GM19452 (cell line): Measurements from ENCODE around the gene CAPN14.

Experiments
- ATAC-seq: cut with Tn5 transposase; IDR thresholded peaks from one replicate; pipeline ENCODE4 v1.9.1; 2021; ENCODE audit not compliant: unreplicated experiment

The CAPN14 gene

GRCh38 chr2:31217465-31218200 is at the start of gene CAPN14:
TSS of gene CAPN14 (minus strand) at chr2:31217515. CDS start at chr2:31205447, 12,068 bp downstream.
- ATAC-seq: no peak

DNA sequence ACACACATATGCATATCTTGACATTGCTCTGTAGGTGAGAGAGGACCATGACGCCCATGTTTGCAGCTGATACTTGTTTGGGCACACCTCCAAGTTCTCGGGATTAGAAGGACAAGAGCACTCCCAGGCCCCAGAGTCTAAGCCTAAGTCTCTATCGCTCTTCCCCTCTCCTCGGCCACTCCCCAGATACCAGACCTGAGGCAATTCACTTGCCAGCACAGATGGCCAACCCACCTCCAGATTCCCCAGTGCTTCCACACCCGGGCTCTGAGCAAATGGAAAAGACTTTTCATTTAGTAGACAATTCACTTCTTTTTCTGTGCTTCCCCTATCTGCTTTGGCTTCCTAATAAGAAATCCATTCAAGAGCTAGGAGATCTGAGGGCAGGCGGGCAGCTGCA is 49.5 kb upstream of the CAPN14 start:
- ATAC-seq: no peak

DNA sequence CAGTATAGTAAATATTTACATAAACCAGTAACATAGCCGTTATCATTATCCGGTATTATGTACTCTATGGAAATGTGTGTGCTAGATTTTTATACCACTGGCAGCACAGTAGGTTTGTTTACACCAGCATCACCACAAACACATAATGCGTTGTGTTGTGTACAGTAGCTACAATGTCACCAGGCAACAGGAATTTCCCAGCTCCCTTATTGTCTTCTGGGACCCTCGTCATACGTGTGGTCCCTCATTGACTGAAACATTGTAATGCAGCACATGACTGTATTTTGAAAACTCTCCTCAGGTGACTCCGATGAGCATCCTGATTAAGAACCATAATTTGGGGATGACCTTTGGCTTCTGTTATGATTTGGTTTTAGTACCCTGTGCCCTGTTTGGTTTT is 47.9 kb upstream of the CAPN14 start:
- ATAC-seq: no peak

DNA sequence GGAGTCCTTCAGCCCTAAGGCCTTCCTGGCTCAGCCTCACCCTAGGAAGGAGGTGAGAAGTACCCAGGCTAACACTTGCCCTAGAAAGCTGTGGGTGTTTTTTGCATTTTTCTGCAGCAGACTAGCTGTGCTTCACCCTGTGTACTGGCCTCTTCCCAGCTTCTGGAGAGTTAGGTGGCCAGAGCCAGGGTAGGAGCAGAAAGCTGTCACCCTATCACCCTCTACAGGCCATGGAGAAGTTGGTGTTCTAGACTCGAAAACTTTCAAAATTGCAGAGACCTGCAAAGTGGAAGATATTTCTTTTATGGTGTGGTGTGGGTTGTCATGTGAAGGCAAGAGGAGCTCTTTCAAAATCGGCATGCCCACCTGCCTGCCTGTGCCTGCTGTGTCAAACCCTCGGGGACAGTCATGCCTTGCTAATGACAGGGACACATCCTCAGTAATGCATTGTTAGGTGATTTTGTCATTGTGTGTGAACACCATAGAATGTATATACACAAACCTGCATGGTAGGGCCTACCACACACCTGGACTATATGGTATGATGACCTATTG is 46.4 kb upstream of the CAPN14 start:
- ATAC-seq: no peak

DNA sequence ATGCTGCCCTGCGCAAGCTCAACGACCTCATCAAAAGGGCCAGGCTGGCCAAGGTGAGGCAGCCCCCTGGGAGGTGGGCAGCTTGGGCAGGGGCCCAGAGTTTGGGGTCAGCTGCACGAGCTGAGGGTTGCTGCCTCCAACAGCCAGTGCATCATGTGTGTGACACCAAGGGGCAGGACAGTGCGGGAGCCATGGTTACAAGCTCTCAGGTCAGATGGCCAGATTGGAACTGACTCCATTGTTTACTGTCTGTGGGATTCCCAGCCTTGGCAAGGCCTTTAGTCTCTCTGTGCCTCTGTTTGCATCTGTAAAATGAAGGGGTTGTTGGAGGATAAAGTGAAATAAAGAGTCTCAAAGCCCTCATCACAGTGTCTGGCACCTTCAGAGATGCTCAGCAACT is 43.6 kb upstream of the CAPN14 start:
- ATAC-seq: no peak

DNA sequence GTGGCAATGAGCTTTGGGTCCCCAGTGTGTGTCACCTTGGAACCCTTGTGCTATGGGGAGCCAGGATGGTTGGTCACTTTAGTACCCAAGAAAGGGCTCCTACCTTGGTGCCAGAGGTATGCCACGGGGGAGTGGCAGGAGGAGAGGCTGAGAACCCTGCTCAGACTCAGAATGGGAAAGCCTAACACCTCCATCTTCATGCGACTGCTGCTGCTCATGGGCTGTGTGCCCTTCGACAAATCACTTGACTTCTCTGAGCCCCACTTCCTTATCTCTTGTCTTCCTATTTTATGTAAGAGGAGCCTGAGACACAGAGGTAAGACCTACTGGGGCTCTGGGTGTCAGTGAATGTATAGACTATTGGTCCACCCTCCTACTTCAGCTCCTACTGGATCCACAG is 41.8 kb upstream of the CAPN14 start:
- no peak for ATAC-seq

GRCh38 chr2:31258351-31258750 is 41.0 kb upstream of the CAPN14 start:
- ATAC-seq: peak; percentile 46

DNA sequence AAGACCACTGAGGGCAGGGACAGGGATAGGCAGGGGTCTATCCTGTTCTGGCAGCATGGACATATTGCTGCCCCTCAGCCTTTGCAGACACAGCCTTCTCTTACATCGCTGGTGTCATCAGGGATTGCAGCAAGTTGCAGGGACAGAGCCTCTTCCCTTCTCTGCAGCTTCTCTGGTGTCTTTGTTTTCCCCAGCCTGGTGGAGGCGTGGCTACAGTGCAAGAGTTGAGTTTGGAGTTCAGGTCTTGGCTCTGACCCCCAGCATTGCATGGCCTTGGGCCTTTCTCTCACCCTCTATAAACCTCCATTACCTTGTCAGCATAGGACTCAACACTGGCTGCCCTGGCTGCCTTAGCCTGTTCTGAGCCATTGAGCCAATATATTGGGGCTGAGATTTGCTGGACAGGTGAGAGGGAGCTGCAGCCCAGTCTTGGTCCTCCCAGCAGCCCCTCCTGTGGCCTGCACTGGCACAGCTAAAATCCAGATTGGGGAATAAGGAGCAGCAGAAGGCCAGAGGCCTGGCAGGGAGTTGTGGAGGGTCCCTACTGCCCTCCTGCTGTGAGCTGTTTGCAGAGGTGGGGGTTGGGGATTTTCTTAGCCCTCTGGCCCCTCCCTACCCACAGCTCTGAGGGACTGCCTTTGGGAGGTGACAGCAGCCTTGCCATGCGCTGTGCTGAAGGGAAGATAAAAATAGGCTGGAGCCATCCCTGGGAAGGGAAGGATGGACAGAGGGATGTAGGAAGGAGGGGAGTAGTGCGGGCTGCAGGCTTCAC is 39.5 kb upstream of the CAPN14 start:
- ATAC-seq: no peak

- ATAC-seq: peak; percentile 55
Measured at GRCh38 chr2:31255911-31256571, 38.7 kb upstream of the CAPN14 start.

GRCh38 chr2:31254237-31255203 is 37.2 kb upstream of the CAPN14 start:
- ATAC-seq: no peak

GRCh38 chr2:31253356-31254131 is 36.2 kb upstream of the CAPN14 start:
- no peak for ATAC-seq

GRCh38 chr2:31251851-31252250 is 34.5 kb upstream of the CAPN14 start:
- no peak for ATAC-seq

- ATAC-seq: no peak
Measured at GRCh38 chr2:31251018-31251417, 33.7 kb upstream of the CAPN14 start.

- no peak for ATAC-seq
Measured at GRCh38 chr2:31249009-31249690, 31.8 kb upstream of the CAPN14 start.

DNA sequence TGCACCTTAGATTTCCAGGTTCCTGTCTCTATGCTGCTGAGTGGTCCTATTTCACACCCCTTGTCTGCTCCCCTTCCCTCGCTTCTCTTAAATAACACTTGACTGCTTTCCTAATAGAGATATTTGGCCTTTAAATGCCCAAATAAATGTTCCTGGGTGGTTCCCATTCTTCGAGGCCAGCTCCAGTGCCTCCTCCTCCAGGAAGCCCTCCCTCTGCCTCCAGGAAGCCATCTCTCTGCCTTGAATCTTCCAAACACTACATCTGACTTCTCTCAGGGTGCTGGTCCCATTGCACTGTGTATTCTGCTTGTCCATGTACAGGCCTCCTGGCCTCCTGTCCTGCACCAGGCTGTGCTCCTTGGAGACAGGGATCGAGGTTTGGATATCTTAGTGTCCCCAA is 30.8 kb upstream of the CAPN14 start:
- no peak for ATAC-seq

DNA sequence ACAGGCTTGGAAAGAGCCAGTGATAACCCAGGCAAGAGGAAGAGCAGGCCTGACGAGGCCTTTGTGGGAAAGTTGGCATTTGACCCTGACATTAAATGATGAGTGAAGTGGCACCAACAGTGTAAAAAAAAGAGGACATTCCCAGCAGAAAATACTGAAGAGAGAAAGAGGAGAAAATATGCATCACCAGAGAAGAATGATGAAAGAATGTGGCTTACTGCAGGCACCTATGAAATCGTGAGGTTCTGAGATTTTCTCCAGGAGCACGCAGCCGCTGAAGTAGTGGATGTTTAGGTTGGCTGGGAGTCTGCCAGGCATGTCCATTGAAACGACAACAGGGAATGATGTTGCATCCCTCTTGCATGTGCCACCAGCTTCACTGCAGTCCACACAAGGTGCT is 30.4 kb upstream of the CAPN14 start:
- no peak for ATAC-seq

- no peak for ATAC-seq
Measured at GRCh38 chr2:31246184-31246852, 29.0 kb upstream of the CAPN14 start.

GRCh38 chr2:31244101-31244500 is 26.8 kb upstream of the CAPN14 start:
- ATAC-seq: no peak

DNA sequence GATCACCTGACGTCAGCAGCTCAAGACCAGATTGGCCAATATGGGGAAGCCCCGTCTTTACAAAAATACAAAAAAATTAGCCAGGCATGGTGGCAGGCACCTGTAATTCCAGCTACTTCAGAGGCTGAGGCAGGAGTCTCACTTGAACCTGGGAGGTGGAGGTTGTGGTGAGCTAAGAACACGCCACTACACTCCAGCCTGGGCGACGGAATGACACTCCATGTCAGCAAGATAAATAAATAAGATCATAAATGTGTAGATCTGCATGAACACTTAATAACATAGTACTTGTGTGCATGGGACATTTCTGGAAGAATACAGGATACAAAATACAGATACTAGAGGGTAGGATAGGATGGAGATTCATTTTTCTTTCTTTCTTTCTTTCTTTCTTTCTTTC is 25.7 kb upstream of the CAPN14 start:
- no peak for ATAC-seq
